GM20431 (cell line): ENCODE data around the gene DLGAP1.

Experiments used
- in situ Hi-C: fragments of 300-500 bp; cut with MseI, MboI; formaldehyde crosslinking; loops from one replicate; pipeline ENCODE4 v1.15.0; 2020; ENCODE audit warnings: low sequenced_read_pairs; ENCODE audit not compliant: unreplicated experiment

DLGAP1 gene

DNA sequence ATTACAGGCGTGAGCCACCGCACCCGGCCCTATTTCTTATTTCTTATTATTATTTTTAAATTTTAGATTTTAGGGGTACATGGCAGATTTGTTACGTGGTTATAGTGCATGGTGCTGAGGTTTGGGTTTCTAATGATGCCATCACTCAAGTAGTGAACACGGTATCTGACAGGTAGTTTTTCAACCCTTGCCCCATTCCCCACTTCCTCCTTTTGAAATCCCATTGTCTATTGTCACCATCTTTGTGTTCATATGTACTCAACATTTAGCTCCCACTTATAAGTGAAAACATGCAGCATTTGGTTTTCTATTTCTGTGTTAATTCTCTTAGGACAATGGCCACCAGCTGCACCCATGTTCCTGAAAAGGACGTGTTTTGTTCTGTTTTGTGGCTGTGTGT lies 965.6 kb downstream of the DLGAP1 start:
- in situ Hi-C loops = no loop called here

DNA sequence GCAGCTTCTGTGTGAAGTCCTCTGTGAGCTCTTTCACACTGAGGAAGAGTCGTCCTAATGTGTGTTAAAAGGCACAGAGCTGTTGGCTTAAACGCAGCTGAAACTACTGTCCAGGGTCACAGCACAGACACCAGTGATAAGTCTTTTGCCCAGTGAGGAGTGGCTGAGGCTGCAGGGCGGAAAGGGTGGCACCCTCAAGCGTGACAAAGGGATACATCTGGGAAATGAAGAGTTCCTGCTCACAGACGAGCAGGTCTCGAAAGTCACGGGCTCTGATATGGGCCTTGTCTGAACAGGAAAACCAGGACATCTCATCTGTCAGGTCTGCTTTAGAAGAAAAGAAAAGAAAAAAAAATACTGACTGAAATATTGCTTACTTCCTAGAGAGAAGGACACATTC lies 968.6 kb downstream of the DLGAP1 start:
- in situ Hi-C loops = no loop called here

DNA sequence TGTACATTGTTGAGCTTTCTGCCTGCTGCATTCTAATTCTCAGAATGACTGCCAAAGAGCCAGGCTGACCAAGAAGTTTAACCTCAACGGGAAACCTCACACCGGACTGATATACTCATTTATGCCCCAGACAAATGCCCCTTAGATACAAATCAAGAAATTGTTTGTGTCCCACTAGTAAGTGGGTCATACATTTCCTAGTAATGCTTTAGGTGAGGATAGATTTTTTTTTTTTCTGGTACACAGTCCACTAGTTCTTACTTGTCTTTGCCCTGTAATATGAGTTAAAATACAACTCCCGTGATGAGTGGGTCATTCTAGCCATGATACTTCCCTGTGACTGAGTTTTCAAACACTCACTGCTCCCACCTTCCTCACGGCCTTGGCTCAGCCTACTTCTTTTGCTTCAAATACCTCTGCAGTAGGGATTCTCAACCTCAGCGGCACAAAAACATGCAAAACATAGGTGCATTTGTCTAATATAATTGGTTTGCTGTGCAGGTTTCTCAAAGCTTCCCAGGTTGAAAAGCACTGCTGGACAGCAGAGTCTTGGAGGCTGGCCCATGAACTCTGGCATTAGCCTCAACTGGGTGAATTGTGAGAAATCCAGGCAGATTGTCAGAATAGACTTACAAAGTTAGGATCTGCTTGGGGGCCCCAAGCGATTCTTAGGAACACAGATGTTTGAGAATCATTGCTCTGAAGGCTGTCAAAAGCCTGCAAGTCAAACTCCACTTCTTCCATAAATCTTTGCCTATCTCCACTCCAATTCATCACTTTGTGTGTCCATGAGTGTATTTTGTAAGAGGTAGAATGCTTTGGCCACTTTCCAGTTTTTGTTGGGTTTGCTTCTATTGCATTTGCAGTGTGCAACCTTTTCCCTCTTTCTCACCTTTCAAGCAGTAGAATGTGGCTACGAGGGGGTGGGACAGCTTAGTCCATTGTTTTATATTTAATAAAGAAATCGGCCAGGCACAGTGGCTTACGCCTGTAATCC lies 969.7 kb downstream of the DLGAP1 start:
- in situ Hi-C loops = no loop called here

DNA sequence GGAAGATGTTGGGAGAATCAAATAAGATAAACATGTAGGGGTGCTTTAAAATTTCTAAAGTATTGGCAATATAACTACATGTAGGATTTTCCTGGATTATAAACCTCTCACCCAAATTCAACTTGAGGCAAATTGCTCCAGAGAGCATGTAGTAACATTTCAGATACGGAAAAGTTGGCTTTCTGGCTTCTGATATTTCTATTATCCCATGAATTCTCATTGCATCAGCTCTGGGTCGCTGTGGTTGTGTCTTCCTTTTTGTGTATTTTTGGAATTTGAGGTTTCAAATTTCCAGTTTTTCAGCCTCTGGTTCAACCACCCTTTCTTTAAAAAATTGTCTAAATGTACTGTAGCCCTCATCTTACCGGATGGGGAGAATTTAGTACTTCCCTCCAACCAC lies 972.8 kb downstream of the DLGAP1 start:
- in situ Hi-C loops = no loop called here

DNA sequence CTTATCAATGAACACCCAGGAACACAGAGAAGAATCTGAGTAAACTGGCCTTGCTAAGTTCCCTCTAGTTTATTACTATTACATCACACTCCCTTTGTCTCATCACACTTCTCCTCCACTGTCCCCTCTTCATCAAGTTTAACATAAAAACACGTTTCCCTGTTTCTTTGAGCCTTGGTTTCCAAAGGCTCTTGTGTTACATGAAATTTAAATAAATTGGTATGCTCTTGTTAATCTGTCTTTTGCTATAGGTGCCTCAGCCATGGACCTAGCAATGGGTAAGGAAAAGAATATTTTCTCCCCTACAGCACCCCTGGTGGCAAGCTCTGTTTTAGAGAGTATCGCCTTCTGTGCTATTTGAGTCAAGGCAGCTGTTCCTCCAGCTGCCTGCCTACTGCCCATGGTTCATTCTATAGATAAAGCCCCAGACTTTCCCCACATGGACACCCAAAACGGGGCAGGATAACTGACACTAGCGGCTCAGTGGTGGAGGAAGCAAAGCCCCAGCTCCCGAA lies 973.4 kb downstream of the DLGAP1 start:
- in situ Hi-C loops = no loop called here

DNA sequence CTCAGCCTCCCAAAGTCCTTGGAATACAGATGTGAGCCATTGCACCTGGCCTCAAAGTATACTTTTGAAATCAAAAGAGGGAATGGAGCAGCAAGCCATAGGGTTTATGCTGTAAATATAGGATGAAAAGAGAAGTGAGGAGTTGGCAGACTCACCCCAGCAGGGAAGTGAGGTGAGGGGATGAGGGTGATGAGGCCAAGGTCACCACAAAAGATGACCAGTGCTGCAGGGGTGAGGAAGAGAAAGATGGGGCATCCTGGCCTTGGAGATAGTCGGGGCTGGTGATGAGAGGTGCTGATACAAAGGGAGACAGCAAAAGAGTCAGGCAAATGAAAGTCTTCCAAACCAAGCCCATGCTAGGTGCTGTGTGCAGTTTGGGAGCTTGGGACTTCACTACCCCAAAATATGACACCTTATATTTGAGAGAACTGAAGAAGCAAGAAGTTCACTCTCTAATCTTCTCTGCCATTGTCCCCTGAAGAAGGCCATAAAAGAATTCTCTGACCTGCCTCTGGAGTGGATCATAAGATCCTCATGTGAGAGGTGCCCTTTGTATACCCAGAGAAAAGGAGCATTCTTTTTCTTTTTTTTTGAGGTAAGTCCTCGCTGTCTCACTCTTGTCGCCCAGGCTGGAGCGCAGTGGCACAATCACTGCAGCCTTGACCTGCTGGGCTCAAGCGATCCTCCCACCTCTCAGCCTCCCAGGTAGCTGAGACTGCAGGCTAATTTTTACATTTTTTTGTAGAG lies 974.1 kb downstream of the DLGAP1 start:
- in situ Hi-C loops = no loop called here

DNA sequence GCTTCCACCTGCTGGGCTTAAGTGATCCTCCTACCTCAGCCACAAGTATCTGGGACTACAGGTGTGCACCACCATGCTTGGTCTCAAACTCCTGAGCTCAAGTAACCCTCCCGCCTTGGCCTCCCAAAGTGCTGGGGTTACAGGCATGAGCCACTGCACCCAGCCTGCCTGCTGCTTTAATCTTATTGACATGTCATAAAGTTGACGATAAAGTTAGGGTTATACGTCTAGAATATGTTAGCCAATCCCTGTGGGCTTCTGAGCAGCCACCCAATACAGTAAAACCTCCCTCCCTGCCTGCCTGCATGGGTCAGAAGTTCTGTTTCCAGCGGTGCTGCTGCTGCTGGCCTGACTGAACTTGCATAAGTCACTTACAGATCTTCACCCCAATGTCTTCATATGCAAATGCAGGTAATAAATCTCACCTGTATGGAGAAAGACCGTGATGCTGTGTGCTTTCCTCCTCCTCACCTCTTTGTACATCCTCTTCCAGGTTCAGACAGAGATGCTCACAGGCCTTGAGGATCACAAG lies 975.1 kb downstream of the DLGAP1 start:
- in situ Hi-C loops = no loop called here

DNA sequence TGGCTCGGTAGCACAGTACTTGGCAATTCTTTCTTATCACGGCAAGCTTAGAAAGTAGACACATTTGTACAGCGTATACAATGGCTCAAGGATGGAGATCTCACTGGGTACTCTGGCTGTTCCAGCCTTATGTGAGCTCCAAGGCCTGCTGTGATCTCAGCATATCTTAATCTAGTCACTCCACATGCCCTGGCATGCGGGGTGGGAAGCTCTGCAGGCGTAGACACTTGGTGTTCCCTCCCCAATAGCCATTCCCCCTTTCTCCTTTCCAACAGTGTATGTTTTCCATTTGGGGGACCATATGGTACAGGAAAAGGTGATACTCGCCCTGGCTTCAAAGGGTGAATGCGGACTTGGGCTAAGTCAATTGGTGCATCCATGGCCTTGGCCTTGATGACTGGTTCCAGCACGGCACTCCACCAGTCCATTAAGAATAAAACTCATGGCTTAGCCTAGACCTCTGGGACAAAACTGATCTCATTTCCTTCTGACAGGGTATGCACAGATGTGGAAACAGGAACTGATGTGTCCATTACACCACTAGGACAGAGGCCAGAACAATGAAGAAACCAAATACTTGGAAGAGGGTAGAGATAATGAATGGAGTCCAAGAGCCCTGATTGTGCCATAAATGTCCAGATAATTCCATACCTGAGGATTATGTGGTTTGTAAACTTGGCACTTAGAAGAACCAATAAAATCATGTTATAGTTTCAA lies 976.7 kb downstream of the DLGAP1 start:
- in situ Hi-C loops = no loop called here

DNA sequence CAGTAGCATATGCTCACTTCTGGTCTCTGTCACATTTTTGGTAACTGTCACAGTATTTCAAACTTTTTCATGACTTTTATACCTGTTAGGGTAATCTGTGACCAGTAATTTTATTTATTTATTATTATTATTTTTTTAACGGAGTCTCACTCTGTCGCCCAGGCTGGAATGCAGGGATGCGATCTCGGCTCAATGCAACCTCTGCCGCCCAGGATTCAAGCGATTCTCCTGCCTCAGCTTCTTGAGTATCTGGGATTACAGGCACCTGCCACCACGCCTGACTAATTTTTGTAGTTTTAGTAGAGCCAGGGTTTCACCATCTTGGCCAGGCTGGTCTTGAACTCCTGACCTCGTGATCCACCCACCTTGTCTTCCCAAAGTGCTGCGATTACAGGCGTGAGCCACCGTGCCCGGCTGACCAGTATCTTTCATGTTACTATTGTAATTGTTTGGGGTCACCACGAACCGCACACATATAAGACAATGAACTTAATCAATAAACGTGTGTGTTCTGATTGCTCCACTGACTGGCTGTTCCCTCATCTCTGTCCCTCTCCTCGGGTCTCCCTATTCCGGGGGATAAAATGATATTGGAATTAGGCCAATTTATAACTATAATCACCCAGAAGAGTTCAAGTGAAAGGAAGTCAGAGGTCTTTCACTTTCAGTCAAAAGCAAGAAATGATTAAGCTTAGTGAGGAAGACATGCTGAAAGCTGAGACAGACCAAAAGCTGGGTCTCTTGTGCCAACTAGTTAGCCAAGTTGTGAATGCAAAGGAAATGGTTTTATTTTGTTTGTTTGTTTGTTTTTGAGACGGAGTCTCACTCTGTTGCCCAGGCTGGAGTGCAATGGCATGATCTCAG lies 982.2 kb downstream of the DLGAP1 start:
- in situ Hi-C loops = loop anchor here (25.0 kb wide), 1 partner anchor 114 kb away; no protein-coding TSS in a partner anchor

DNA sequence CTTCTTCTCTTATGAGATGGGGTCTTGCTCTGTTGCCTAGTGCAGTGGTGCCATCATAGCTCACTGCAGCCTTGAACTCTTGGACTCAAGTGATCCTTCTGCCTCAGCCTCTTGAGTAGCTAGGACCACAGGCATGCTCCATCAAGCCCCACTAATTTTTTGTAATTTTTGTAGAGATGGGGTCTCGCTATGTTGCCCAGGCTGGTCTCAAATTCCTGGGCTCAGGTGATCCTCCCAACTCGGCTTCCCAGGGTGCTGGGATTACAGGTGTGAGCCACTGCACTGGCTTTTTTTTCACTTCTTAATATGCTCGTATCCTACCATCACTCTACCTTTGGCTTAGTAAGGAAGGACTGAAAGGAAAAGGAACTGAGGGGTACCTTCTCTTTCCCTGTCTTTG lies 983.0 kb downstream of the DLGAP1 start:
- in situ Hi-C loops = loop anchor here (25.0 kb wide), 1 partner anchor 115 kb away; no protein-coding TSS in a partner anchor

DNA sequence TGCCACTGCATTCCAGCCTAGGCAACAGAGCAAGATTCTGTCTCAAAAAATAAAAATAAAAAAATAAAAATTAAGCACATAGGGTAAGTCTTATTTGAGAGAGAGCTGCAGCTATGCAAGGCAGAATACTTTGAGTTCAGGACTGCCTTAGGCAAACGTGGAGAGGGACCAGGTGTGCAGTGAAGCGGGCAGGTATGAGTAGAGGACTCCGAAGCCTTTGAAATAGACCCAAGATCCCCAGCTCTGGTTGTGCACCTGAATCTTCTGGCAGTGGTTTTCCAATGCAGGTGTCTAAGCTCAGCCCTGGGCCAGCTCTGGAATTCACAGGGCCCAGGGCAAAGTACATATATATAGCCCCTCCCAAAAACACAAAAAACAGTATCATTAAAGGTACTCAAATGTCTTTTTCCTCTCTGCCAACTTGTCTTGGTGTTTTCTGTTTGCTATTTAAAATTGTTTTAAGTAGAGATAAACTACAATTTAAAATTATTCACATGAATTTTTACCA lies 983.9 kb downstream of the DLGAP1 start:
- in situ Hi-C loops = loop anchor here (25.0 kb wide), 1 partner anchor 116 kb away; no protein-coding TSS in a partner anchor

DNA sequence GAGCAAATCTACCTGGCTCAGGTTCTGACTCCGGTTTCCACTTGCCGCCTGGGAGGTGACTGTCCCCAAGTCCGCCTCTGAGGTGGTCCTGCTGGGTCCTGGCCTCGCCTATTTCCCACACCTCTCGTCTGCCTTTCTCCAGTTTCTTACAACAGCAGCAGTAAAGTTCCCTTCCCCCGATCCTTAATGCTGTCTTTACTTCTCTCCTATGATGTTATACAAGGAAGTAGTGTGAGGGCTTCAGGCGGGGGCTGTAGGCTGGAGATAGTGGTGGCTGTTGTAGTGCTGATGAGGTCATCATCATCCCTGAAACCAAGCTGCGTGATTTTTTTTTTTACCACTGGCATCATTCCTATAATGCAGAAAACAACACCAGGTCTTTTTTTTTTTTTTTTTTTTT lies 986.3 kb downstream of the DLGAP1 start:
- in situ Hi-C loops = loop anchor here (25.0 kb wide), 1 partner anchor 118 kb away; no protein-coding TSS in a partner anchor

DNA sequence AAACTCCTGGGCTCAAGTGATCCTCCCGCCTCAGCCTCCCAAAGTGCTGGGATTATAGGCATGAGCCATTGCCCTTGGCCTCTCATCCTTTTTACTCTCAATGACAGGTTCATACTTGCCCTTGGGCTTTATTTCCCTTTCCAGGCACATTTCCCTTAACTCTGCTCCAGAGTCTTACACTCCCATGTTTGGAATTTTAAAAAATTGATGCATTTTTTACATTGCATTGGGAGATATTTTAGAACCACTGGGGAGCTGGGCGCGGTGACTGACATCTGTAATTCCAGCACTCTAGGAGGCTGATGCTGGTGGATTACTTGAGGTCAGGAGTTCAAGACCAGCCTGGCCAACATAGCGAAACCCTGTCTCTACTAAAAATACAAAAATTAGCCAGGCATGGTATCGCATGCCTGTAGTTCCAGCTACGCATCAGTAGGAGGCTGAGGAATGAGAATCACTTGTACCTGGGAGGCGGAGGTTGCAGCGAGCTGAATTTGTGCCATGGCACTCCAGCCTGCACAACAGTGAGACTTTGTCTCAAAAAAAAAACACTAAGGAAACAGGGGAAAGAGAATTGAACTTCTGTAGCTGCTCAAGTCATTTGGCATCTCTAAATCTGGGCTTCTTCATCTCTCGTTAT lies 986.9 kb downstream of the DLGAP1 start:
- in situ Hi-C loops = loop anchor here (25.0 kb wide), 1 partner anchor 119 kb away; no protein-coding TSS in a partner anchor

DNA sequence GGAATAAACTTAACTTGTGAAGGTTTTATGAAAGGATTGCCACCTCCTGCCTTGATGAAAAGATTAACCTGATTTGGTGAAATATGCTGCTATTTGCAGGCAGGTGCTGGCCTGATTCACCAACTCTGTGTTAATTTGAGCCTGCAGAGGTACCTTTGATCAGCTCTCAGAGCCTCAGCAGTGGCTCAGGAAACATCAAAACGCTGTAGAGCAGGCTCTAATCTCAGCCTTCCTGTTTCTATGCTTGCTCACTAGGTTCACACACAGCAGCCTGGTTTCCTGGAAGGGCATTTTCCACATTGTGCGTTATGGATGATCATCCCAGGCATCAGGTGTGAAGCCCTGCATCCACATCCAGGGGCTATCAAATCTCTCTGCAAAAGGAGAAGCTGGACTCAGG lies 988.2 kb downstream of the DLGAP1 start:
- in situ Hi-C loops = loop anchor here (25.0 kb wide), 1 partner anchor 120 kb away; no protein-coding TSS in a partner anchor

DNA sequence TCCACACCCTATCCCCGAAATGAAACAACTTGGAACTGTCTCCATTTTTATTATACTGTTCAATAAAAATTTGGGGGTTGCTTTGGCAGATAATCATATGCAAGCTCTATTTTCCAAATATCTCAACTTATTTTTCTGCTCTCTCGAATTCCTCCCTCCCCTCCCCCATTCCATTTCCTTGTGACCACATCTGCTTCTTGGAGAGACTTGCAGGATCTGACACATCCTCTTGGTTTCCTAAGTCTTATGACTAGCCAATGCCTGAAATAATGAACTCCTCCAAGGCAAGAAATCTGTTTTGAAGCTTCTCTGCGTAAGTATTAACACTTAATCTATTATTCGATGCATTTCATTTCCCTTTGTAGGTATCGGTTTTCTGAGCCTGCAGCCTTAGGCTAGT lies 989.1 kb downstream of the DLGAP1 start:
- in situ Hi-C loops = loop anchor here (25.0 kb wide), 1 partner anchor 121 kb away; no protein-coding TSS in a partner anchor

DNA sequence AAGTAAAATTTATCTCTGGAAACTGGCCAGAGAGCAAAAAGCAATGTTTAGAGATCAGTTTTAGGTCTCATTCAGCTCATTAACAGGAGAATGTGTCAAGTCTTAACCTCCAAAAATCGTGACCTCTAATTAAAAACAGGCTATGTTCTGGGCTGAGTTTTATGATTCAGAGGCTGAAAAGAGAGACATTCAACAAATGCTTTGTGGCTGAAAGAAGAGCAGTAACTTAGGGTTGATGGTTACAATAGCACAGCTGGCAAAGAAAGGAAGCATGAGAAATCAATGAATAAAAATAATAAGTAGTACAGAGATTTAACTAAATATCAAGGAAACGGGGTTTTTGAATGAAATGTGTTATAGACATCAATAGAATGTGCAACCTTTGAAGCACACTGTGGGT lies 992.1 kb downstream of the DLGAP1 start:
- in situ Hi-C loops = loop anchor here (25.0 kb wide), 1 partner anchor 124 kb away; no protein-coding TSS in a partner anchor

DNA sequence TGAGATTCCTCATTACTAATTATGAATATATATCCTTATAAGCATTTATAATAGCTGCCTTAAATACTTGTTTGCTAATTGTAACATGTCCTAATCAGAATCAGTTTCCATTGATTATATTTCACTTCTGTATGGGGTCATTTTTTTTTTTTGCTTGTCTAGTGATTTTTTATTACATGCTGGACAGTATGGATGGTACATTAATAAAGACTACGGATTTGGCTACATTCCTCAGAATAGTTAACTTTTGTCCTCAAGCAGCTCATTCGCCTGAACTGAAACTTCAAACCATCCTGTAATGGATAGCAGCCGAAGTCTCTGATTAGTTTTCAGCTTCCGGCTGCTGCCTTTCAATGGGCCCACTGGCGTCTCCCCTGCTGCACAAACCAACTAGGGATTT lies 993.4 kb downstream of the DLGAP1 start:
- in situ Hi-C loops = loop anchor here (25.0 kb wide), 1 partner anchor 126 kb away; no protein-coding TSS in a partner anchor
